Ovary (tissue), 3 donors: ENCODE data around the gene RTF2.

Experiments used
- EP300 ChIP-seq: sonication (generic); formaldehyde crosslinking; IDR thresholded peaks from one replicate; pipeline ENCODE4 v1.6.1; 2017; ENCODE audit warnings: antibody characterized with exemption
- POLR2A ChIP-seq: fragments of 450-650 bp; IDR thresholded peaks from one replicate; pipeline ENCODE4 v1.6.1; 2017; ENCODE audit warnings: antibody characterized with exemption, mild to moderate bottlenecking, moderate library complexity
- TF ChIP-seq, protein P1 (sequence below), 3 donors: fragments of 450-650 bp in 2 of 3; fragments of 200-600 bp in 1 of 3; IDR thresholded peaks; one replicate each; pipeline versions ENCODE4 v1.5.1 to v1.8.0; 2016 to 2022; ENCODE audit warnings: antibody characterized with exemption in 3 of 3, mild to moderate bottlenecking in 1 of 3
- donor health status: DM: no; HTN: no; CAD: no.

GRCh38 chr20:56458206-56458821 is 10.1 kb upstream of the RTF2 start:
- TF ChIP-seq POLR2A = no peak
- TF ChIP-seq EP300 = no peak
- TF ChIP-seq, protein P1, sequence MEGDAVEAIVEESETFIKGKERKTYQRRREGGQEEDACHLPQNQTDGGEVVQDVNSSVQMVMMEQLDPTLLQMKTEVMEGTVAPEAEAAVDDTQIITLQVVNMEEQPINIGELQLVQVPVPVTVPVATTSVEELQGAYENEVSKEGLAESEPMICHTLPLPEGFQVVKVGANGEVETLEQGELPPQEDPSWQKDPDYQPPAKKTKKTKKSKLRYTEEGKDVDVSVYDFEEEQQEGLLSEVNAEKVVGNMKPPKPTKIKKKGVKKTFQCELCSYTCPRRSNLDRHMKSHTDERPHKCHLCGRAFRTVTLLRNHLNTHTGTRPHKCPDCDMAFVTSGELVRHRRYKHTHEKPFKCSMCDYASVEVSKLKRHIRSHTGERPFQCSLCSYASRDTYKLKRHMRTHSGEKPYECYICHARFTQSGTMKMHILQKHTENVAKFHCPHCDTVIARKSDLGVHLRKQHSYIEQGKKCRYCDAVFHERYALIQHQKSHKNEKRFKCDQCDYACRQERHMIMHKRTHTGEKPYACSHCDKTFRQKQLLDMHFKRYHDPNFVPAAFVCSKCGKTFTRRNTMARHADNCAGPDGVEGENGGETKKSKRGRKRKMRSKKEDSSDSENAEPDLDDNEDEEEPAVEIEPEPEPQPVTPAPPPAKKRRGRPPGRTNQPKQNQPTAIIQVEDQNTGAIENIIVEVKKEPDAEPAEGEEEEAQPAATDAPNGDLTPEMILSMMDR (IDR thresholded peaks at IDR 0.05) = no peak
